DOHH2 (cell line): ENCODE measurements around the gene ZNF813.

ENCODE experiments used
- CTCF ChIP-seq: fragments of 200-600 bp; sonication (generic); IDR thresholded peaks from one replicate; pipeline ENCODE4 v1.5.1; 2014; ENCODE audit warnings: antibody characterized with exemption, mild to moderate bottlenecking, low read depth, low read length; ENCODE audit not compliant: poor library complexity, severe bottlenecking
- EZH2phosphoT487 ChIP-seq: fragments of 200-600 bp; sonication (generic); IDR thresholded peaks from 2 replicates; pipeline ENCODE4 v1.6.1; 2017; ENCODE audit warnings: borderline replicate concordance, mild to moderate bottlenecking, antibody characterized with exemption, low read length, moderate library complexity, mixed read lengths

GRCh38 chr19:53462861-53463260 is 4.7 kb upstream of the ZNF813 start:
- TF ChIP-seq CTCF (no peak), EZH2phosphoT487 (no peak)
